DMS153 treated with DMSO at 0.1 percent for 48 hours (cell line): ENCODE measurements around the gene ENPP1.
"Not testable (repeated sequence)": the region's sequence is repeated elsewhere in the genome, so short reads cannot be mapped to it uniquely, and the experiment has no call there.

Experiments
- DNase-seq: peaks from one replicate; lab custom pipeline; 2025; ENCODE audit not compliant: unreplicated experiment; lab: John Stamatoyannopoulos, UW

The ENPP1 gene

DNA sequence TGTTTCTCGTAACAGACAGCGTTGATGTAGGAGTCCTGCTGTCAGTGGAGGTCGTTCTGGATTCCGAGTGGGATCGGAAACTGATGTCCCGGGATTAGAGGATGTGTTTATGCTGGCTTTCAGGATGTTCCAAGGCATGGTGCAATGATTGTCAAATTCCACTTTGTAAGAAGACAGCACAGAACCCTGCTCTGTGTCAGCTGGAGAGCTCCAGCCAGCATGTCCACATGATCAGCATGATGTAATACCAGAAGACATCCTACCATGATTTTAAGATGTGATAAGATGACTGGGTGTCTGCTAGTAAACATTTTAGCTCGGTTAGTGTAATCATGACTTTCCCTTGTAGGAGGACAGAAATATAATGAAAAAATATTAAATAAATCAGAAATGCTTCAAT is 20.3 kb downstream of the ENPP1 start:
- DNase-seq = no peak

DNA sequence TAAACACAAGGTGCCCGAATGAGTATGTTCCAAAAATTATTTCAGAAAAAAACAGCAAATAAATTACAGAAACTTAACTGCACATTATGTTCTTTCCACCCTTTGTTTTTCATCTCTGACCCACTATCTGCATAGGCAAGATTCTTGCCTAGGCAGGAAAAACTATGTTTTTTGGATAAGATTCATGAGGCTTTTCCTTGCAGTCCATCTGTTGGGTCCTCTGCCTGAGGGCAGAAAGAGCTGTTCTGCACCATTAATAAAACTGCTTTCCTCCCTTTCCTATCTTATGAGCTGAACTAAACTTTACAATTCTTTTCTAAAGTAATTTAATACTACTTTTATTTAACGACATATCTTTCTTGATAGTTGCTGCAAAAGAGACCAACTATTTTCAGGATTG is 21.1 kb downstream of the ENPP1 start:
- DNase-seq = no peak

DNA sequence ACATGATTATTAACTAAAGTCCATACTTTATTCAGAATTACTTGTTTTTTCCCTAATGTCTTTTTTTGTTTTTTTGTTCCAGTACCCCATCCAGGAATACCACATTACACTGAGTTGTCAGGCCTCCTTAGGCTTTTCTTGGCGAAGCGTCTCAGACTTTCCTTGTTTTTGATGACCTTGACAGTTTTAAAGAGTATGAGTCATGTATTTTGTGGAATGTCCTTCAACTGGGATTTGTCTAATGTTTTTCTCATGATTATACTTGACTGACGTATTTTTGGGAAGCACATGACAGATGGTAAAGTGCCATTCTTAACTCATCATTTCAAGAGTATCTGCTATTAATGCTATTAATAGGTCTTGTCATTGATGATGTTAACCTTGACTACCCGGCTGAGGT is 23.6 kb downstream of the ENPP1 start:
- no peak for DNase-seq

DNA sequence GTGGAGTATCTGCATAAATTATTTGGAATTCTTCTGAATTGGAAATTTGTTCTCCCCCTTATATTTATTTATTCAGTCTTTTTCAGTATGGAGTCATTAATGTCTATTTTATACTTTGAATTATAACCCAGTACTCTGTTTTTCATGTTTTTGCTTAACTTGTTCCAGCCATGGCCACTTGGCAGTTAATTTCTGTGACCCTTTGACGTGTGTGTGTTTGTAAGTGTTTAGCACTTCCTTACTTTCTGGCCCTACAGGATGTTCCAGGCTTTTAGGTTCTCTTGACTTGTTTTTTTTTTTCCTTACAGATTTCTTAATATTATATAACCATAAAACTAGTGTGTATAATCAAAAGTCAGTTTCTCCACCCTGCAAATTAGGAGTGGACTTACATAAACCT is 24.1 kb downstream of the ENPP1 start:
- DNase-seq = no peak

DNA sequence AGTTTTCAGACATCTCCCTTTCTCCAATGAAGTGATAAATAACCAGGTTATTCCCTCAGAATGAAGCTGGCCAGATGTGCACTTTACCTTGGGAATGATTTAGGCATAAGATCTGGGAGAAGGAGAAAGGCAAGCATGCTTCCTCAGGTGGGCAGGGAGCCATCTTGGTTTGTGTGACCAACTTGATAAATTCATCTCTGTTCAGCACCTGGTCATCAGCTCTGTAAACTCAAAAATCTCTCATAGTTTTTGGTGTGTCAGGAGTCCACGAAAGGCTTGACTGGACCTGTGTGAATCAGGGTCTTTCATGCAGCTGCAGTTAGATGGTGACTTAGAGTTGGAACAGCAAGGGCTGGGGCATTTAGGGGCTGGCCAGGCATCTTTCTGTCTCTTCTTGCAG is 24.5 kb downstream of the ENPP1 start:
- DNase-seq = no peak

DNA sequence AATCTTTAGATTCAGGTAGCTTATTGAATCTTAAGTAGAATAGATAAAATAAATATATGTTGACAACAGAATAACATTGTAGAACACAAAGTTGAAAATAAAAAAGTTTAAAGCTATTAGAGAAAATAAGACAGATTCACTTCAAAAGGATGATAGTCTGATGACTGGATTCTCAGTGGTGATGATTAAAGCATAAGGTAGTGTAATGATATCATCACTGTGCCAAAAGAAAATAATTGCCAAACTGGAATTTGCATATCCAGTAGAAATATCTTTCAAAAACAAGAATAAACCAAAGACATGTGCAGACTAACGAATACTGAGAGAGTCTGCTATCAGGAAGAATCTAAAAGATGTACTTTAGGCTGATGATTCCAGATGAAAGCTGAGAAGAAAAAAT is 30.2 kb downstream of the ENPP1 start:
- DNase-seq = no peak

DNA sequence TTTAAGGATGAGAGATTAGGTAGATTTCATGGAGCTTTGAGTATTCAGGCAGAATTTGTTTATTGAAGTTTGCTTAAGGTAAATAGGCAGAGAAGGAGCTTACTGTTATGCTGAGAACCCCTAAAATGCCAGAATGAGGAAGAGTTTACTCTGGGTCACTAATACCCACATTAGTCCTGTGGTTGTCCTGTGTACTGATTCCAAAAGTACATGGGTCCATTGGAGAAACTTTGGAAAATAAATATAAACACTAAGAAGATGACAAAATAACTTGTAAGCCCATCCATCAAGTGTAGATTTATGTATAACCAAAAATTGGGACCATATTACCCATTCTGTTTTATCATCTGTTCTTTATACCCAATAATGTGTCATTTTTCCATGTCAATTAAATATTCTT is 31.6 kb downstream of the ENPP1 start:
- DNase-seq = no peak

DNA sequence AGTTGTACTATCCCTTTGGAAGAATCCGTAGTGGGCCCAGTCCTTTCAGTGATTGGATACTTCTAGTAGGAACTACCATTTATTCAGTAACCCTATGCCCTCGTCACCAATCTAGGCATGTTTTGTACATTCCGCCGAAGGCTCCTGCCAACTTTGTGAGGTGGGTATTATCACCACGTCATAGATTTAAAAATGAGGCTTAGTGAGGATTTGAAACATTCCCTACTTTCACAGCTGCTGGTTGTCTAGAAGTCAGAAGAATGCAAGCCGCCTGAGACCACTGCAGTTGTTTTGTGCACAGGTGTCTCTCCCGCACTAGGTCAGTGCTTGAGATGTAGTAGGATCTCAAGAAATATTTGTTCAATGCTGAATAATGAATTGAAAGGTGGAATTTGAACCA is 32.6 kb downstream of the ENPP1 start:
- no peak for DNase-seq

DNA sequence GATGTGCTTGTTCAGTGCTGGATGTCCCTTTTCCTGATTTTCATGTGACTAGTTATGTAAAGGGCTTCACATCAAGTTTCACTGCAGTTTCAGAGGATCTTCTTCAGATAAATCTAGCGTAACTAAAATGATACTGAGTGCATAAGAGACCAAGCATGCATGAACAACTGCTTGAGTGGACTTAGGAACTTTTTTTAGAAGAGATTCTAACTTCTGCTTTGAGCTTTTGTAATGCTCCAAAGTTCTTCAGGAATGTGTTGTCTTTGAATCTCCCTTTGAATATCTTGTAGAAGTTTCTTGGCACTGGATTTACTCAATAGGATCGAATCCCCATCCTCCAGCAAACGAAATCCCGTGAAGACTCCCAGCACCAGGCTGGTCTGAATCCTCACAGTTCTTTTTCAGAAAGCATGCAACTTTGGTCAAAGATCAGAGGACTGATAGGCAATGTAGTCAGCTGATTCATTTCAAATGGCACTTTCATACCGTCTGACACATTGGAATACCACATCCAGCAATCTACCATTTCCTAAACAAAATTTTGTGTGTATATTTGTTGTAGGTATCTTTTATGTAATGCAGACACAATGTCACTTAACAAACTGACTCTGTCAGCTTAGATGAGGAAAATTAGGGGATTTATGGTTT is 33.2 kb downstream of the ENPP1 start:
- no peak for DNase-seq

DNA sequence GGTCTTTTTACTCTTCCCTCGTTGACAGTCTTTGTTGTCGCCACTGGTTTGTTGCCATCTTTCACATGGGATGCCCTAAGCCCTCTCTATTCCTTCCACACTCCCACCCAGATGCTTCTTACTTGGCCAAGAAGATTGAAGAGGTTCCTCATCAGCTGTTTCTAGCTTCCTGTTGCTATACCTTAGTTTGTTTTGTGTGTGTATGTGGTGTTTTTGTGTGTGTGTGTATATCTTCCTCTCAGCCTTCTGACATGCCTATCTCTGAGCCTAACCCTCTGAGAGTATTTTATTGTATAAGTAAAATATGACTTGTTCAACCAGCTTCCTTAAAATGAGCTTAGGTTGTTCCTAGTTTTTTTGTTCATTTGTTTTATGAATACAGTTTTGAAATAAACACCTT is 35.9 kb downstream of the ENPP1 start:
- DNase-seq = no peak

DNA sequence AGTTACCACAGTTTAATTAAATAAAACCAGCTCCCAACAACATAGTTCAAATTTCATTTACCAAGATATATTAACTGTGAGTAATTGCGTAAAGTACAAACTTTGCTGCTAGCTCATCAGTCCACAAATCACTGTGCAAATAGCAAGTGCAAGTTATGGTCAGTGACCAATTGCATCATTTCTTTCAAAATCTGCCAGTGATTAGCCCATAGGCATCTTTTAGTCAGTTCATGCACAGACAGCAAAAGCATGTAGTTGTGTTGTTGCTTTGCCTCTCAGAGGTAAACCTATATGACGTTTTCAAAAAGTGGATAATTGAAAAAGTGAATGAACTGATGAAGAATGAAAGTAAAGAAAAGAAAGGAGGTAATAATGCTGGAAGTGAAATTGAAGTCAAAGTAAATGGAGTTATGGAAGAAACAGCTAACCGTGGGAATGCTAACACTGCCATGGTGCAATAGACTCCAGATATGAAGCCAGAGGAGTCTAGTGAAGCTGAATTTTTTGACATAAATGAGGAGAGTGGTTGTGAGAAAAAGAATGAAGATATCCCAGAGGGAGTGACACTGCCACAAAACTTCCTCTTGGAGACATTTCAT is 36.5 kb downstream of the ENPP1 start:
- no peak for DNase-seq

DNA sequence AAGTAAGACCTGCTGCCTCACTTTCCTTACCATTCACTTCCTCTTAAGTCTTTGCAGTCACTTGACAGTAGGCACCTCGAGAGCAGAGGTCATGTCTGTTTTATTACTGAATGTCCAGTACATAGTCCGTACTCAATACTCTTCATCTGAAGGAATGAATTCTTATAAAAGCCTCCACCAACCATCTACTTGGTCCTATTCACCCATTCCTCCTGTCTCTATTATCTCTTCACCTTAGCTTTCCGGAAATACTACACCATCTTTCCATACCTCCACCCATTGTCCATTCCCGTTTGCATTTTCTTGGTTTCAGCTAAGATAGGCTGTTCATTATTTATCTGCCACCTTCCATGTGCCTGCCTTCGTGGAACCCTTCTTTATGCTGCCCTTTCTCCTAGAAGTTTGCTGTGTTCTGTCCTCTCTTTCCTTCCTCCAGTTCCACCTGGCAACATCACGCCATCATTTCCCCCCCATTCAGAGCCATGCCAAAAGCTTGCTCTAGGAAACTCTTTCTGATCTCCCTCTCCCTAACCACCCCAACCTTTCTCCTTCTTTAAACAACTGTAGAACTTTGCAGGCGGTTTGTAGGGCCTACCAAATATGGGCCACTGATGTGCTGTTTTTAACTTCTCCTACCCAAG is 38.3 kb downstream of the ENPP1 start:
- DNase-seq = no peak

DNA sequence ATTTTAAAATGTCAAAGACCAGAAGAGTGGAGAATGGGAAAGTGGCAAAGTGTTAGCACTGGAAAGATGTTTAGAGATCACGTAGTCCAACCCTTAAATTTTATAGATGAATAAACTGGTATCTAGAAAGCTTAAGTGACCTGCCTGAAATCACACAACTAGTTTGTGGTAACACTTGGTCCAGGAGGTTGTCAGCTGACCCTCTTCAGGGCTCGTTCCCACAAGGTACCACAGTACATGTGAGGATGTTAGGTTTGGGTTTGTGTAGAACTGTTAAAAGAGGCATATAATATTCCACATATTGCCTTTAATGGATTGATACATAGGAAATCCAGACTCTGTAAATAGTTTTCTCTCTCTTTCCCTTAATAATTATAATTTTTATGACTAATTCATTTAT is 39.1 kb downstream of the ENPP1 start:
- no peak for DNase-seq

DNA sequence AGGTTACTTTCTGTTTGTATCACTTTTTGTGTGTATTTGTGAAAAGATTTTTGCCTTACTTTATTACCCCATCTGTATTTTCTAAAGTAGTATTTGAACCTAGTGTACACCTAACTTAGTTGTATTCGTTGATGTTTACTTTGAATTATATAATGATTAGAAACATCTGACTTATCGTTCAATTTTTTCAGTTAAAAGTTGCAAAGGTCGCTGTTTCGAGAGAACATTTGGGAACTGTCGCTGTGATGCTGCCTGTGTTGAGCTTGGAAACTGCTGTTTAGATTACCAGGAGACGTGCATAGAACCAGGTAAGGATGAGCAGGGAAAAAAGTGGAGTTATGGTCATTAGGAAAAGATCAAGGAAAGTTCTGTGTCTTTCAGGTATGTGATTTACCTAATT is 42.0 kb downstream of the ENPP1 start:
- DNase-seq = no peak

DNA sequence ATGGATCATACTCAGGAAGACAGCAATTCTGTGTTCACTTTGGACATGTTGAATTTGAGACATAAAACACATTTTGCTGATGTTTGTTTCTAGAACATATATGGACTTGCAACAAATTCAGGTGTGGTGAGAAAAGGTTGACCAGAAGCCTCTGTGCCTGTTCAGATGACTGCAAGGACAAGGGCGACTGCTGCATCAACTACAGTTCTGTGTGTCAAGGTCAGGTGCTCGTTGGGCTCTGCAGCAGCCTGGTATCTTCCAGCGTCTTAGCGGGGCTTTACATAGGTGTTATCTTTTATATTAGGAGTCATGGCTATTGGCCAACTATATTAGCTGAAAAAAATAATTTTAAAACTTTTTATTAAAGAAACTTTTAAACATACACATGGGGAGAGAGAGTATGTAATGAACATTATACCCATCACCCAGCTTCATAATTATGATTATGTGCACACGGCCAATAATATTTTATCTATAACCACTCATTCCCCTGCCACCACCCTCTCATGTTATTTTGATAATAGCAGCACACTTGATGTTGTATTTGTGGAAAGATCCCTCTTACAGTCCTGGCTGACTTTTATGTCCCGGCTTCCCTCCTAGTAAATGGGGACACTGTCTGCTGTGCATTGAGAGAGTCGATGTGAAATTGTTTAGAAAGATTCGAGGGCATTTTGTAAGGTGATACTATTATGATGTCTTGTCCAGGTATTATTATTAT is 43.4 kb downstream of the ENPP1 start:
- no peak for DNase-seq

DNA sequence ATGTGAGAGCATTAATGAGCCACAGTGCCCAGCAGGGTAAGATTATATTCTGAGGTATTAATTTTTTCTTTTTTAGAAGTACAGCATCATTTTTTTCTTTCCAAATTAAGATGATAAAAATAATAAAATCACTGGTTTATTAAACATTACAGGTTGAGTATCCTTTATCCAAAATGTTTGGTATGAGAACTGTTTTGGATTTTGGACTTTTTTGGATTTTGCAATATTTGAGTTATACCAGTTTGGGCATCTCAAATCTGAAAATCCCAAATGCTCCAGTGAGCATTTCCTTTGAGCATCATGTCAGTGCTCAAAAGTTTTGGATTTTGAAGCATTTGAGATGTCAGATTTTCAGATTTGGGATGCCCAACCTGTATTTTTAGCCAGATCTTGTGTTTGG is 44.4 kb downstream of the ENPP1 start:
- DNase-seq = no peak

DNA sequence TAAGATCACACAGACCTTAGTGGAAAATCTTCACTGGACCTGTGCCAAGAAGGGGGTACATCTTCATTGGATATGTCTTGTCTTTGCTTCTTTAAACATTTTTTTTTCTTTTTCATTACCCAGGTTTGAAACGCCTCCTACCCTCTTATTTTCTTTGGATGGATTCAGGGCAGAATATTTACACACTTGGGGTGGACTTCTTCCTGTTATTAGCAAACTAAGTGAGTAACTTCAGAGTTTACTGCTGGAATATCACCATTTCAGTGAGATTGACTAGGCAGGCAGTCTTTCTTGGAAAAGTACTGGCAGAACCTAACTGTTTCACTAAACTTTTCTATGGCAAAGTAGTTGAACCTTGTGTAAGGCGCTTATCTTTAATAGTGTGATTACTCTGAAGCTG is 47.0 kb downstream of the ENPP1 start:
- no peak for DNase-seq

DNA sequence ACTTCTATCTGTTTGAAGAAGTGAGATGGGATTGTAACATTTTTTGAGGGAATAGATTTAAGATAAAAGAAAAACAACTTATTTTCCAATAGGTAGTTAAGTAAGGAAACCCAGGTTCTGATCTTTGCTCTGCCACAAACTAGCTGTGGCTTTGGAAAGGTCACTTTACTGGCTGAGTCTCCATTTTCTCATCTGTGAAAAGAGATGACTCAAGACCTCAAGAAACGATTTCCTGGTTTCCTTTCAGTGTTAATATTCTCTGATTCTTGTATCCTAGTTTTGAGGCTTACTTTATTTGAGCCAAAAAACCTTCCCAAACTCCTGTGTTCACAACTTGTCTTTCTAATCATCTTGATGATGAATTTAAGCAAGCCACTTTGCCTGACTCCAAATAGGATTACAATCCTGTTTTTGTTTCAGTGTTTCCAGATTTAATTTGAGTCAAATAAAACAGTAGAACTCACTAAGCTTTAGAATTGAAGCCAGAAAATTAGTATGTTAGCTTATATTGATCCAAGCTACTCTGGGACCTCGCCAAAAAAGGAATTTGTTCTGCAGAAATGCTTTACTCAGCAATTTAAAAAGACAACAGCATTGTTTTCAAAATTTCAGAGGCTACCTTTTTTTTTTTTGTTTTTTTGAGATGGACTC is 51.1 kb downstream of the ENPP1 start:
- DNase-seq = no peak

DNA sequence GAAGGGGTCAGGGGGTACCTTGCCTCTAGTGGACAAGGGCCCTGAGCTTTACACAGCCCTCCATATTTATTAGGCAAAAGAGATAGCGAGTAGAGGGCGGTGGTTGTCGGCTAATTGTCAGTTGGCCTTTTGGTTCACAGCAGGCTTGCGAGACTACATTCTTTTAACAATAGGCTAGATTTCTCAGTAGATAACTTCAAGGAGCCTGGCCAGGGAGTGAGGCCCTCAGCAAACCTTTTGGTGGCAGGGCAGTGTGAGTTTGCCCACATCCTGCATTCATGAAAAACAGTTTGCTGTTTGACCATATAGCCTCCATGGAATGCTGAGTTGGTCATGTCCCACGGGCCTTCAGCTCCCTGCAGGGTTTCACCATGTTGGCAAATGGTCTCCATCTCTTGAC is 51.8 kb downstream of the ENPP1 start:
- DNase-seq = not testable (repeated sequence)

DNA sequence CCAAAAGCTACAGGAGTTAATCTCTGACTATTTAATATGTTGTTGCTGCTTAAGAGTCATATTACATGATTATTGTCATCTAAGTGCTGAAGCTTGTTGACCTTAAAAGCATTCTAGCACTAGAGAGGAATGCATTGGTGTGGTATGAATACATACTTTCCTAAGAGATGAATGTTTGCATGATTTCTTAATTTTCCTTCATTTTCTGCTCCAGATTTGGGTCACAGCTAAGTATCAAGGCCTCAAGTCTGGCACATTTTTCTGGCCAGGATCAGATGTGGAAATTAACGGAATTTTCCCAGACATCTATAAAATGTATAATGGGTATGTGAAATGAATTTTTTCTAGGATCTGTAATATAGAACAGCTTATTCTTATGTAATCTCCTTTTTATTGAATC is 53.6 kb downstream of the ENPP1 start:
- no peak for DNase-seq

DNA sequence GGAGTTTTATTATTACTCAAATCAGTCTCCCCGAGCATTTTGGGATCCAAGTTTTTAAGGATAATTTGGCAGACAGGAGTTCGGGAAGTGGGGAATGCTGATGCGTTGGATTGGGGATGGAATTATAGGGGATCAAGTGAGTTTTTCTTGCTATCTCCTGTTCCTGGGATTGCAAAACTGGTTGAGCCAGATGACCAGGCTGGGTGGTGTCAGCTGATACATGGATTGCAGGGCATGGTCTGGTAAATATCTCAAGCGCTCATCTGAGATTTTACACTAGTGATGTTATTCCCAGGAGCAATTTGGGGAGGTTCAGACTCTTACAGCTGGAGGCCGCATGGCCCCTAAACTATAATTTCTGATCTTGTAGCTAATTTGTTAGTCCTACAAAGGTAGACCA is 54.7 kb downstream of the ENPP1 start:
- no peak for DNase-seq

DNA sequence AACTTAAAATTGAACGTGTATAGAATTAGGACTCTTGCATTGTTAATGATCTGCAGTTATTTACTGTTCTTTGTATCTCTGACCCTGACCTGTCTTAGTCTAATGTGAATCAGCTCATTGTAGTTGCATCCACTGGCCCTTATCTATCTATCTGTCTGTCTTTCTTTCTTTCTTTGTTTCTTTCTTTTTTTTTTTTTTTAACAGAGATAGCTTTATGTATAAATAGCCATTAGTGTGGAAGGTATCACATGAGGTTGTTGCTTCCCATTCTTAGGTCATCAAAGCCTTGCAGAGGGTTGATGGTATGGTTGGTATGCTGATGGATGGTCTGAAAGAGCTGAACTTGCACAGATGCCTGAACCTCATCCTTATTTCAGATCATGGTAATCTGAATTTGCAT is 59.9 kb downstream of the ENPP1 start:
- no peak for DNase-seq
